Neutrophil (primary cell): Measurements from ENCODE around the gene PRPF6.

Experiments
- H3K27ac ChIP-seq: fragments of 200-600 bp; sonication (generic); 2 replicates; pipeline ENCODE4 v1.5.1; 2016; ENCODE audit warnings: mild to moderate bottlenecking, moderate library complexity
- H3K27me3 ChIP-seq: fragments of 200-600 bp; sonication (generic); 2 replicates; pipeline ENCODE4 v1.6.0; 2016; ENCODE audit warnings: mild to moderate bottlenecking
- H3K36me3 ChIP-seq: fragments of 200-600 bp; sonication (generic); 2 replicates; pipeline ENCODE4 v1.5.1; 2017
- H3K4me1 ChIP-seq, 2 experiments: fragments of 200-600 bp in 1 of 2; sonication (generic) in 1 of 2; 1 replicate in 1 of 2; 2 replicates in 1 of 2; pipeline versions ENCODE4 v1.5.1 to v1.6.1; 2013 to 2016; ENCODE audit warnings: low read depth in 1 of 2, low read length in 1 of 2, mild to moderate bottlenecking in 1 of 2, moderate library complexity in 1 of 2; ENCODE audit not compliant: control insufficient read depth in 1 of 2, insufficient read depth in 1 of 2
- H3K4me3 ChIP-seq, 2 experiments: fragments of 200-600 bp in 1 of 2; sonication (generic) in 1 of 2; 1 replicate in 1 of 2; 2 replicates in 1 of 2; pipeline ENCODE4 v1.5.1; 2013 to 2016; ENCODE audit warnings: low read depth in 1 of 2, low read length in 1 of 2, mild to moderate bottlenecking in 1 of 2, moderate library complexity in 1 of 2
- H3K9me3 ChIP-seq: fragments of 200-600 bp; sonication (generic); 2 replicates; pipeline ENCODE4 v1.5.1; 2016
- CTCF ChIP-seq: fragments of 200-600 bp; sonication (generic); IDR thresholded peaks from 2 replicates; pipeline ENCODE4 v1.5.1; 2016; ENCODE audit warnings: antibody characterized with exemption

PRPF6 gene

GRCh38 chr20:64039293-64040160 lies 58.6 kb downstream of the PRPF6 start:
- TF ChIP-seq CTCF: no peak
- peaks cover 12% of the 10 kb centered on the region for H3K36me3 ChIP-seq
- H3K4me1 ChIP-seq: peaks cover 22 to 36% of the 10 kb centered on the region in 2 experiments
- peak overlapping the region; percentile 65 to 69 for H3K4me3 ChIP-seq
- H3K27me3 ChIP-seq: peaks cover 88% of the 10 kb centered on the region
- no peaks in the 10 kb centered on the region for H3K9me3 ChIP-seq
- no peak overlapping the region for H3K27ac ChIP-seq

DNA sequence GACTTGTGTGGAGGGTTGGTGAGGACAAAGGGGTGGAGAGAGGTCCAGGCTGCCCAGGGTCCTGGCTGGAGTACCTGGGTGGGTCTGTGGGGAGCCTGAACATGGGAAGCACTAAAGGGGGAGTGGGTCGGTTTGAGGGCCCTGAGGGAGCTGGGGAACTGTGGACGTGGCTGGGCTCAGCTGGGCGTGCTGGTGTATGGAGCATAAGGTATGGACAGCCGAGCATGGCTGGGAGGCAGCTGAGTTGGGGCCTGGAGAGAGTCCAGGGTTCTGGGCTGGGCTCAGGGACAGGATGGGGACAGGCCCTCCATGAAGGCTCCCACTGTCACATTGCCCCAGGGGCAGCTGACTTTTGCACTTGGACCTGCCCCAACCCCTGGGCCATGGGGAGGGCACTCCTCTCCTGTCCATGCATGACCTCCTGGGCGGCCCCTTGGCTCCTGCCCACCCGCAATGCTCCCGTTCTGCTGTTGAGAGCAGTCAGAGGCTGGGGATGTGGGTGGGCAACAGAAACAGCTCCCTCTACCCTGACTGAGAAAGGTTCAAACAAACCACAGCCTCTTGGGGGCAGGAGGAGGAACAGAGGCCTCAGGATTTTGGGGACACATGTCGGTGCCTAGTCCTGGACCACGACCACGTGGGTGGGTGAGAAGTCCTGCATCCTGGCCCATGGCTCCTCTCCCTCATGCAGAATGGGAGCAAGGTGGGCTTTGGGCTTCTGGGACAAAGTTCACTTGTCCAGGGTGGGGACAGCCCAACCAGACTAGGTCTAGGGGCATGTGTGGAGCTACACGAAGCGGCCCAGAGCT lies 59.5 kb downstream of the PRPF6 start:
- Histone ChIP-seq H3K36me3 (peaks cover 3% of the 10 kb centered on the region), H3K27ac (no peak overlapping the region), H3K4me1 (peaks cover 22 to 36% of the 10 kb centered on the region in 2 experiments), H3K9me3 (no peaks in the 10 kb centered on the region), H3K27me3 (peaks cover 97% of the 10 kb centered on the region), H3K4me3 (no peak overlapping the region)
- TF ChIP-seq CTCF: no peak

DNA sequence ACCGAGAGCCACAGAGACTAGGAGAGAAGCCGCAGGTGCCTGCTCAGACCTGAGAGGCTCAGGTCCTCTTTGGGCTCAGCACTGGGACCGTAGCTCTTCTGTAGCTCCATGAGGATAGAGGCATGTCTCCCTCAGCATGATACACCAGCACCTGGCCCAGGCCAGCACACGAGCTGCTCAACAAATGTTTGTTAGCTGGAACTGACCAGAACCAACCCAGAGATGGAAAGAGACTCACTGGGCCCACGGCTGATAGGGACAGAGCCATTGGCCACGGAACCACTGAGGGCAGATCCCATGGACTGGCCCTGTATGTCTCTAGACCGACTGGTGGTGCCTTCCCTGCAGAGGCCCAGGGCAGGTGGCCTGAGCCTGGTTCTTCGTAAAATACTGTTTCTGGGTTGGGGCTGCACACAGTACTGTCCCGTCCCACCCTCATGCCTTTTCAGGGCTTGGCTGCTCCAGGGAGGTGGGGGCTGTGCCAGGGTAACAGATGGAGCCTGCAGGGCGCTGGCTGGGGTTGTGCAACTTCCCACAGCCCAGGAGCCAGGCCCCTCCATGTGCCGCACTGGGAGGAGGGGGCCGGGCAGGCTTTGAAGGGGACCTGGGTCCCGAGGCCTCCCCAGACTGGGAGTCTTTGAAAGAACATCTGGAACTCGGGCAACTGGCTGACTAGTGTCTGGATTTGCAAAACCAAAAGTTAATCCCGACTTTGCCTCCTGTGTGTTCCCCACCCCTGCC lies 60.3 kb downstream of the PRPF6 start:
- no peak overlapping the region for H3K27ac ChIP-seq
- H3K4me3 ChIP-seq: peak overlapping the region in 1 of 2 experiments; percentile 81
- no peak for TF ChIP-seq CTCF
- no peaks in the 10 kb centered on the region for H3K36me3 ChIP-seq
- H3K9me3 ChIP-seq: no peaks in the 10 kb centered on the region
- H3K27me3 ChIP-seq: peaks cover 99% of the 10 kb centered on the region
- H3K4me1 ChIP-seq: peaks cover 22 to 36% of the 10 kb centered on the region in 2 experiments

DNA sequence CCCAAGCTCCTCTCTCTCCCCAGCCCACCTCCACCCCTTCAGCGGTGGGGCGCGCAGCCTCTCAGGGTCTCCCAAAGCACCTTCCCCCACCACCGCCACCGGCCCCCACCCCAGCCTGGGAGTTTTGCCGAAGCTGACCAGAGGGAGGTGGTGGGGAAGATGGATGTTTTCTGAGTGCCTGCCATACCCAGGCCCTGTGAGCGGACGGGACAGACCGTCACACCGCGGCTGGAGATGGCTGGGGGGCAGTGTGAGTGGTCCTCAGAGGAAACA lies 60.8 kb downstream of the PRPF6 start:
- peaks cover 99% of the 10 kb centered on the region for H3K27me3 ChIP-seq
- H3K36me3 ChIP-seq: no peaks in the 10 kb centered on the region
- H3K4me3 ChIP-seq: peak overlapping the region; percentile 57 to 81
- TF ChIP-seq CTCF: no peak
- no peak overlapping the region for H3K27ac ChIP-seq
- peaks cover 22 to 36% of the 10 kb centered on the region in 2 experiments for H3K4me1 ChIP-seq
- H3K9me3 ChIP-seq: no peaks in the 10 kb centered on the region

DNA sequence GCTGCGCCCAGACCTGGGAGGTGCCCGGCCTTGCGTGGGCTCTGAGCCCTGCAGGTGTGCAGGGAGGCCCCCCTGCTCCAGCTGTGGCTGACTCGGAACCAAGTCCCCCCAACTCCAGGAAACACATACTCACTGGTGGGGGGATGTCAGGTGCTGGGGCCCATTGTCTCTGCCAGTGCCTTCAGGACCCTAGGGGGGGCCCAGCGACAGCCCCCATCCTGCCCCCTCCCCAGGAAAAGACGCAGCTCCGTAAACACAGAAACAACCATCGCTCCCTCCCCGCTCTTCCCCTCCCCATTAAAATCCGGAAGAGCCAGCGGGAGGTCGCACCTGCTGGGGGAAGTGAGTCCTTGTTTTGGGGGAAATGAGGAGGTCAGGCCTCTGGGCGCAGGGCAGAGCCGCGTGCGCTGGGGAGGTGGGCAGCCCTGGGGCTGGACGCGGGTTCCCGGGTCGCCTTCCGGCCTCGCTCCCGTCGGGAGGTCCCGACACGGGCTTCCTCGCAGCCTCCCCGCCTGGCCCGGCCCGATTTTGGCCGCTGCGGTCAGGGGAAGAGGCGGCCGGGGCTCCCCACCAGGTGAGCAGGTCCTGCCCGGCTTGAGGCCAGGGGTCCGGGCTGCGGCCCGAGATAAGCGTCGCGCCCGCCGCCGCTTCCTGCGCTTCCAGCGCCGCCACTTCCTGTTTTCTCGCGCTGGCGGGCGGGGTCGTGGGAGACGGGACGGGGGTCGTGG lies 61.3 kb downstream of the PRPF6 start:
- Histone ChIP-seq H3K27me3 (peaks cover 99% of the 10 kb centered on the region), H3K9me3 (no peaks in the 10 kb centered on the region), H3K4me1 (peaks cover 22 to 36% of the 10 kb centered on the region in 2 experiments), H3K27ac (no peak overlapping the region), H3K36me3 (no peaks in the 10 kb centered on the region), H3K4me3 (peak overlapping the region; percentile 57 to 81)
- TF ChIP-seq CTCF: no peak
